ENCODE measurements around the gene ARID1B. TPM values are rescaled to one million over a fixed set of nuclear protein-coding genes. Genes with fewer than 3 reads are reported as not detected.

ARID1B gene
- total RNA-seq, 1 experiment from 2014 or later: 63.9 TPM

DNA sequence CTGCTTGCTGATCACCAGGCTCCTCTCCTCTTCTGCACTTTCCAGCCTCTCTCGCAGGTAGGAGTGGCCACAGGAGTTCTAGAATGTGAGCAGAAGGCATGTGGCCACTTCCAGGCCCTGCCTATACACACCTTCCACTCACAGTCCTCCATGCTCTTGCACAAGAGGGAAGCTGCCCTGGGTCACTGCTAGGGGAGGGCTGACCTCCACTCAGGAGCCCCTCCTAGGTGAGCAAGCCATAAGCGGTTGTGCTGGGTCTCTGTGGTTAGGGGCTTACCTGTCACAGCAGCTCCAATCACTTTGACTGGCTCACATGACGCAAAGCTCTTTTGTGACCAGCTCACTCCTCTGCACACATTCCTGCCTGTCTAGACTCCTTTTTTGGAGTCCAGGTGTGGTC, 477.9 kb downstream of the ARID1B start:
- Mint-ChIP-seq H3K9me3 (ENCODE audit: unreplicated experiment) (no peaks in the 10 kb centered on the region), H3K4me1 (ENCODE audit: insufficient read depth, unreplicated experiment) (no peaks in the 10 kb centered on the region), H3K27me3 (ENCODE audit: insufficient read depth, unreplicated experiment) (peaks cover 60% of the 10 kb centered on the region), H3K27ac (ENCODE audit: low read depth, unreplicated experiment) (no peak overlapping the region), H3K36me3 (ENCODE audit: insufficient read depth, unreplicated experiment) (no peaks in the 10 kb centered on the region), H3K4me3 (ENCODE audit: unreplicated experiment) (no peak overlapping the region)
- BruUV-seq (replicated peaks): no TSS peak
- DNase-seq (ENCODE audit: unreplicated experiment): no peak
- CTCF ChIA-PET: no interaction called here
- POLR2A ChIA-PET: no interaction called here
- TF ChIP-seq, protein P1, sequence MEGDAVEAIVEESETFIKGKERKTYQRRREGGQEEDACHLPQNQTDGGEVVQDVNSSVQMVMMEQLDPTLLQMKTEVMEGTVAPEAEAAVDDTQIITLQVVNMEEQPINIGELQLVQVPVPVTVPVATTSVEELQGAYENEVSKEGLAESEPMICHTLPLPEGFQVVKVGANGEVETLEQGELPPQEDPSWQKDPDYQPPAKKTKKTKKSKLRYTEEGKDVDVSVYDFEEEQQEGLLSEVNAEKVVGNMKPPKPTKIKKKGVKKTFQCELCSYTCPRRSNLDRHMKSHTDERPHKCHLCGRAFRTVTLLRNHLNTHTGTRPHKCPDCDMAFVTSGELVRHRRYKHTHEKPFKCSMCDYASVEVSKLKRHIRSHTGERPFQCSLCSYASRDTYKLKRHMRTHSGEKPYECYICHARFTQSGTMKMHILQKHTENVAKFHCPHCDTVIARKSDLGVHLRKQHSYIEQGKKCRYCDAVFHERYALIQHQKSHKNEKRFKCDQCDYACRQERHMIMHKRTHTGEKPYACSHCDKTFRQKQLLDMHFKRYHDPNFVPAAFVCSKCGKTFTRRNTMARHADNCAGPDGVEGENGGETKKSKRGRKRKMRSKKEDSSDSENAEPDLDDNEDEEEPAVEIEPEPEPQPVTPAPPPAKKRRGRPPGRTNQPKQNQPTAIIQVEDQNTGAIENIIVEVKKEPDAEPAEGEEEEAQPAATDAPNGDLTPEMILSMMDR (IDR thresholded peaks at IDR 0.05; ENCODE audit: unreplicated experiment): no peak
- intact Hi-C loops (cut with micrococcal nuclease): no loop called here

DNA sequence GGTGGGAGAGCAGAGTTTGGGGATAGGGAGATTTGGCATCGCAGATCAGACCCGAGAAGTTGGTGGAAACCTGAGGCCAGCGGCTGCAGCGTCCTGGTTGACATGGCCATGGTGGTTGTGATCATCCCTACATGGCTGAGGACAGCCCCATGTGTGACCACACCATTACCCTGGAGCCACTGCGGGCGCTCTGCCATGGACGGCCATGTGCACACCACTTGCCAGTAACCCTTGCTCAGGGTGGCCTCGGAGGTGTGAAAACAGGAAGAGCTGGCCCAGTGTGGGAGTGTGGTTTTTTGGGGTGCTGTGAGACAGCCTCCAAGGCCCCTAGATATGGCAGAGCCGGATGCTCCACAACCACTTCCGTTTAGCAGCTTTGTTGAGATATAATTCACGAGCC, 481.7 kb downstream of the ARID1B start:
- ChIA-PET POLR2A (no interaction called here), CTCF (no interaction called here)

DNA sequence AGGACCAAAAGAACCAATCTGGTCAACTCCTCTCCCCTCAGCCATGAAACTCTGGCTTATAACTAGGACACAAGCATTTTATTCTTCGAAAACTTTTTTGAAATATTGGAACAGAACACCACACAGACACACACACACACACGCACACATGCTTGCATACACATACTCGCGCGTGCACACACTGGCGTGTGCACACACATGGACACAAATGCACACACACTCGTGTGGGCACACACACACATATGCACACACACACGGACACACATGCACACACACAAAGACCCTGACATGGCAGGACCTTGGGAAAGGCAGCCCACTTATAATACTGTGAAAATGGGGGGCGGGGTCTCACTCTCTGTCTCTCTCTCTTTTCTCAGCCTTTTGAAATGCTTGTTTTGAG, 482.3 kb downstream of the ARID1B start:
- H3K9me3 Mint-ChIP-seq (ENCODE audit: unreplicated experiment): no peaks in the 10 kb centered on the region
- no peak for DNase-seq (ENCODE audit: unreplicated experiment)
- H3K27me3 Mint-ChIP-seq (ENCODE audit: insufficient read depth, unreplicated experiment): peaks cover 44% of the 10 kb centered on the region
- H3K36me3 Mint-ChIP-seq (ENCODE audit: insufficient read depth, unreplicated experiment): no peaks in the 10 kb centered on the region
- POLR2A ChIA-PET: no interaction called here
- CTCF ChIA-PET: interaction anchor here (1.0 kb wide), 1 partner anchor 10 kb away, joined by 3 read pairs; no protein-coding TSS in a partner anchor
- no TSS peak for BruUV-seq (replicated peaks)
- H3K4me3 Mint-ChIP-seq (ENCODE audit: unreplicated experiment): no peak overlapping the region
- H3K27ac Mint-ChIP-seq (ENCODE audit: low read depth, unreplicated experiment): no peak overlapping the region
- H3K4me1 Mint-ChIP-seq (ENCODE audit: insufficient read depth, unreplicated experiment): no peaks in the 10 kb centered on the region
- intact Hi-C loops (cut with micrococcal nuclease): no loop called here
- TF ChIP-seq, protein P1 (IDR thresholded peaks at IDR 0.05; ENCODE audit: unreplicated experiment): no peak

More for the DNA sequence above, 481.7 kb downstream of the ARID1B start:
- H3K4me1 Mint-ChIP-seq (ENCODE audit: insufficient read depth, unreplicated experiment): no peaks in the 10 kb centered on the region
- H3K9me3 Mint-ChIP-seq (ENCODE audit: unreplicated experiment): no peaks in the 10 kb centered on the region
- no peak overlapping the region for H3K4me3 Mint-ChIP-seq (ENCODE audit: unreplicated experiment)
- peaks cover 44% of the 10 kb centered on the region for H3K27me3 Mint-ChIP-seq (ENCODE audit: insufficient read depth, unreplicated experiment)
- TF ChIP-seq, protein P1 (IDR thresholded peaks at IDR 0.05; ENCODE audit: unreplicated experiment): no peak
- no peaks in the 10 kb centered on the region for H3K36me3 Mint-ChIP-seq (ENCODE audit: insufficient read depth, unreplicated experiment)
- H3K27ac Mint-ChIP-seq (ENCODE audit: low read depth, unreplicated experiment): no peak overlapping the region
- intact Hi-C loops (cut with micrococcal nuclease): no loop called here
- DNase-seq (ENCODE audit: unreplicated experiment): no peak
- BruUV-seq (replicated peaks): no TSS peak

Small RNA genes within 50 kb of the gene (microRNA-seq; reads per million reads assigned to microRNA genes)
- not detected for gene MIR4466

All from MCF 10A (cell line).